CD14-positive monocyte (primary cell): ENCODE data around the gene PRTN3. TPM values are rescaled to one million over a fixed set of nuclear protein-coding genes. Genes with fewer than 3 reads are reported as not detected.

Experiments
- DNase-seq, 3 donors: peaks; one replicate each; pipeline ENCODE4 v3.0.0-alpha.2; 2011 to 2022
- H2AFZ ChIP-seq: 2 replicates; pipeline ENCODE4 v1.6.0; 2012; ENCODE audit warnings: mild to moderate bottlenecking, low read depth, low read length, inconsistent platforms; ENCODE audit not compliant: insufficient read depth, poor library complexity, severe bottlenecking
- H3K27ac ChIP-seq, 2 donors: 1 replicate in 1 of 2; 2 replicates in 1 of 2; pipeline ENCODE4 v1.5.1; 2012 to 2013; ENCODE audit warnings: low read length in 2 of 2, control low read depth in 1 of 2, inconsistent platforms in 1 of 2, low read depth in 1 of 2, mild to moderate bottlenecking in 1 of 2
- H3K27me3 ChIP-seq, 2 donors: one replicate each; pipeline versions ENCODE4 v1.6.0 to v1.6.1; 2011 to 2013; ENCODE audit warnings: low read length in 2 of 2; ENCODE audit not compliant: control insufficient read depth in 2 of 2, insufficient read depth in 2 of 2
- H3K36me3 ChIP-seq, 2 donors: replicated peaks in 1 of 2; 1 replicate in 1 of 2; 2 replicates in 1 of 2; pipeline versions ENCODE4 v1.5.1 to v1.6.1; 2012 to 2013; ENCODE audit warnings: low read length in 2 of 2, control low read depth in 1 of 2, inconsistent platforms in 1 of 2, mild to moderate bottlenecking in 1 of 2; ENCODE audit not compliant: insufficient read depth in 2 of 2, control insufficient read depth in 1 of 2
- H3K4me1 ChIP-seq, 2 donors: 1 replicate in 1 of 2; 2 replicates in 1 of 2; pipeline versions ENCODE4 v1.5.1 to v1.6.1; 2012 to 2013; ENCODE audit warnings: low read length in 2 of 2, control low read depth in 1 of 2, inconsistent platforms in 1 of 2, mild to moderate bottlenecking in 1 of 2, moderate library complexity in 1 of 2; ENCODE audit not compliant: insufficient read depth in 2 of 2, control insufficient read depth in 1 of 2
- H3K4me2 ChIP-seq: replicated peaks from 2 replicates; pipeline ENCODE3; 2012; ENCODE audit warnings: low read length, moderate library complexity, mild to moderate bottlenecking; ENCODE audit not compliant: poor library complexity, severe bottlenecking; ENCODE audit errors: extremely low read depth
- H3K4me3 ChIP-seq, 3 experiments: fragments of 200-600 bp in 1 of 3; sonication (generic) in 1 of 3; replicated peaks in 1 of 3; 1 replicate in 2 of 3; 2 replicates in 1 of 3; pipeline ENCODE4 v1.5.1; 2011 to 2013; ENCODE audit warnings: low read length in 3 of 3, mild to moderate bottlenecking in 3 of 3, control low read depth in 2 of 3, low read depth in 2 of 3, inconsistent platforms in 1 of 3, moderate library complexity in 1 of 3
- H3K79me2 ChIP-seq: 2 replicates; pipeline ENCODE4 v1.6.0; 2012; ENCODE audit warnings: mild to moderate bottlenecking, control low read depth, inconsistent platforms, low read length, moderate library complexity; ENCODE audit not compliant: insufficient read depth
- H3K9ac ChIP-seq: 2 replicates; pipeline ENCODE4 v1.6.0; 2017; ENCODE audit warnings: low read length, mild to moderate bottlenecking; ENCODE audit not compliant: insufficient read depth, poor library complexity, severe bottlenecking
- H3K9me3 ChIP-seq, 2 donors: replicated peaks in 1 of 2; 1 replicate in 1 of 2; 2 replicates in 1 of 2; pipeline versions ENCODE4 v1.5.1 to v1.6.1; 2012 to 2013; ENCODE audit warnings: low read length in 2 of 2, control low read depth in 1 of 2; ENCODE audit not compliant: control insufficient read depth in 1 of 2, insufficient read depth in 1 of 2
- H4K20me1 ChIP-seq: 2 replicates; pipeline ENCODE4 v1.6.0; 2012; ENCODE audit warnings: mild to moderate bottlenecking, low read length, control low read depth, moderate library complexity; ENCODE audit not compliant: insufficient read depth
- H3K27ac Mint-ChIP-seq, 7 donors: one replicate each; pipeline ENCODE4 v1.8.0; 2020; ENCODE audit warnings: mild to moderate bottlenecking in 7 of 7, mixed read lengths in 7 of 7, moderate library complexity in 6 of 7, inconsistent platforms in 2 of 7
- H3K27me3 Mint-ChIP-seq, 3 donors: one replicate each; pipeline ENCODE4 v1.8.0; 2021 to 2022; ENCODE audit warnings: low read depth in 3 of 3, mild to moderate bottlenecking in 3 of 3, mixed read lengths in 3 of 3, moderate library complexity in 3 of 3, inconsistent platforms in 1 of 3
- H3K36me3 Mint-ChIP-seq, 2 donors: one replicate each; pipeline ENCODE4 v1.8.0; 2020; ENCODE audit warnings: mixed read lengths in 2 of 2, inconsistent platforms in 1 of 2, mild to moderate bottlenecking in 1 of 2
- H3K4me1 Mint-ChIP-seq: one replicate; pipeline ENCODE4 v1.8.0; 2020; ENCODE audit warnings: mild to moderate bottlenecking, mixed read lengths
- H3K4me3 Mint-ChIP-seq, 2 donors: one replicate each; pipeline ENCODE4 v1.8.0; 2020; ENCODE audit warnings: mild to moderate bottlenecking in 2 of 2, mixed read lengths in 2 of 2, moderate library complexity in 1 of 2
- H3K9me3 Mint-ChIP-seq, 7 donors: one replicate each; pipeline ENCODE4 v1.8.0; 2020 to 2022; ENCODE audit warnings: mixed read lengths in 7 of 7, mild to moderate bottlenecking in 6 of 7, moderate library complexity in 6 of 7, inconsistent platforms in 2 of 7
- CTCF ChIP-seq: fragments of 200-600 bp; IDR thresholded peaks from one replicate; pipeline ENCODE4 v1.8.0; 2022; ENCODE audit warnings: antibody characterized with exemption, mild to moderate bottlenecking
- WGBS: methylation state at CpG from one replicate; pipeline ENCODE4 v1.1.5; 2013; ENCODE audit warnings: missing lambda C conversion rate; ENCODE audit not compliant: insufficient coverage; 5-methylcytosine and 5-hydroxymethylcytosine counted together
- intact Hi-C, 2 donors: fragments of 100-400 bp; cut with micrococcal nuclease; formaldehyde crosslinking; loops; one replicate each; pipeline versions ENCODE4 v1.15.0 to v1.15.1; 2023
- polyA plus RNA-seq, 3 donors: library from polyadenylated mRNA; depleted of rRNA in 1 of 3; unstranded in 2 of 3; stranded (reverse) in 1 of 3; fragments of 300-500 nt in 2 of 3; fragments of >200 nt in 1 of 3; fragmentation: Illumina TruSeq in 2 of 3; gene quantifications; 1 replicate in 2 of 3; 2 replicates in 1 of 3; pipeline ENCODE4 v1.2.3, GENCODE V29; 2012 to 2021

Gene PRTN3
- polyA plus RNA-seq, 3 donors, result 0.11 TPM; not detected in 2

- H3K36me3 ChIP-seq, result peaks cover 48 to 49% of the 10 kb centered on the region in 2 donors
- no peak for DNase-seq
- intact Hi-C loops, result no loop called here
These were observed 28.6 kb upstream of the PRTN3 start for GRCh38 chr19:812049-812746.

GRCh38 chr19:812747-813218 is 28.0 kb upstream of the PRTN3 start:
- Mint-ChIP-seq H3K4me1 (peaks cover 1% of the 10 kb centered on the region), H3K4me3 (no peak overlapping the region), H3K9me3 (peaks cover 0 to 11% (median 0%) of the 10 kb centered on the region in 7 donors), H3K27ac (no peak overlapping the region), H3K27me3 (no peaks in the 10 kb centered on the region), H3K36me3 (peaks cover 27 to 52% of the 10 kb centered on the region in 2 donors)
- TF ChIP-seq CTCF, result no peak
- Histone ChIP-seq H3K9me3 (no peaks in the 10 kb centered on the region), H3K27ac (no peak overlapping the region), H3K79me2 (peaks cover 37% of the 10 kb centered on the region), H3K36me3 (peaks cover 42 to 43% of the 10 kb centered on the region in 2 donors), H3K4me3 (no peak overlapping the region), H3K4me1 (no peaks in the 10 kb centered on the region), H3K4me2 (no peak overlapping the region), H2AFZ (no peak overlapping the region), H3K27me3 (no peaks in the 10 kb centered on the region), H3K9ac (no peak overlapping the region), H4K20me1 (peaks cover 52% of the 10 kb centered on the region)
- intact Hi-C loops, result no loop called here
- WGBS, result 97% methylated on average over 64 of the region's 72 CpGs
- DNase-seq, result no peak

More at GRCh38 chr19:812049-812746, 28.6 kb upstream of the PRTN3 start:
- Mint-ChIP-seq H3K36me3 (peaks cover 33 to 58% of the 10 kb centered on the region in 2 donors), H3K27me3 (no peaks in the 10 kb centered on the region), H3K4me1 (peaks cover 1% of the 10 kb centered on the region), H3K9me3 (peaks cover 0 to 11% (median 0%) of the 10 kb centered on the region in 7 donors), H3K4me3 (no peak overlapping the region), H3K27ac (no peak overlapping the region)
- Histone ChIP-seq H3K4me2 (no peak overlapping the region), H3K9ac (no peak overlapping the region), H3K9me3 (no peaks in the 10 kb centered on the region), H2AFZ (no peak overlapping the region), H4K20me1 (peaks cover 58% of the 10 kb centered on the region), H3K27me3 (no peaks in the 10 kb centered on the region), H3K4me1 (no peaks in the 10 kb centered on the region), H3K79me2 (peaks cover 43% of the 10 kb centered on the region), H3K4me3 (no peak overlapping the region), H3K27ac (no peak overlapping the region)
- 88% methylated on average over 70 of the region's 80 CpGs for WGBS
- no peak for TF ChIP-seq CTCF
